NCI-H2171 treated with DMSO at 0.1 percent for 48 hours (cell line): ENCODE measurements around the gene HOXD11.

Experiments used
- DNase-seq: peaks from one replicate; lab custom pipeline; 2025; lab: John Stamatoyannopoulos, UW

The HOXD11 gene

GRCh38 chr2:176105078-176105729 is 1.9 kb upstream of the HOXD11 start:
- DNase-seq = no peak

DNA sequence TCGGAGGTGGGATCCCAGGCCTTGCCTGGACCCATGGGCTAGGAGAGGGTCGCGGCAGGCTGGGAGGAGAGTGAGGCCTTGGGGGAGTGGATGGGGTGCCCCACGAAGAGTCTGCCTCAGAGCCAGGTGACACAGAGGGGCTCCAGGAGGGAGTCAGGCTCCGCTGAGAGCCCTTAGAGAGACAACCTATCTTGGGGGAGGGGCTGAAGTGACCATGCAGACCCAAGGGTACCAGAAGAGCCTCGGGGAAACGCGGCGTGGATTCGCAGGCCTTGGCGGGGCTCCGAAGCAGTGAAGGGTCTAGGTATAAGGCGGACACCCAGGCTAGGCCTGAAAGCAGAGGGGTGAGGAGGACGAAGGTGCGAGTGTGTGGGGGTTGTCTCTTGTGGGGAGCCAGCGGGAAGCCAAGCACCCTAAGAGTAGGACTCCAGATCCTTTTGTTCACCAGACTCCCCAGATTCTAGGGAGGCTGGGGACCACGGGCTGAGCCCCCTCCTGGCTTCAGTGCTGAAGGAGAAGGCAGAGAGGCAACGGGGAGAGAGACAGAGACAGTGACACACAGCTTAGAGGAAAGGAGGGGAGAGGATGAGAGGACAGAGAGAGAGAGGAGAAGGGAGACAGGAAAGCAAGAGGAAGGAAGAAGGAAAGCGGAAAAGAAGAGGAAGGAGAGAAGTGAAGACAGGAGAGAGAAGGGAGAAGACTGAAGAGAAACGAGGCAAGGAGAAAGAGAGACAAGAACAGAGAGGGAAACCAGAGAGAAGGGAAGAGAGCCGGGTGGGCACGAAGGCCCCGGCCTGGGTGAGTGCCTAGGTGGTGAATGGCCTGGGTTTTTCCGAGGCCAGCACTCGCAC is 1.1 kb upstream of the HOXD11 start:
- DNase-seq = no peak

- peak; percentile 11 for DNase-seq
These were observed 676 bp downstream of the HOXD11 start for GRCh38 chr2:176107731-176108181.

DNA sequence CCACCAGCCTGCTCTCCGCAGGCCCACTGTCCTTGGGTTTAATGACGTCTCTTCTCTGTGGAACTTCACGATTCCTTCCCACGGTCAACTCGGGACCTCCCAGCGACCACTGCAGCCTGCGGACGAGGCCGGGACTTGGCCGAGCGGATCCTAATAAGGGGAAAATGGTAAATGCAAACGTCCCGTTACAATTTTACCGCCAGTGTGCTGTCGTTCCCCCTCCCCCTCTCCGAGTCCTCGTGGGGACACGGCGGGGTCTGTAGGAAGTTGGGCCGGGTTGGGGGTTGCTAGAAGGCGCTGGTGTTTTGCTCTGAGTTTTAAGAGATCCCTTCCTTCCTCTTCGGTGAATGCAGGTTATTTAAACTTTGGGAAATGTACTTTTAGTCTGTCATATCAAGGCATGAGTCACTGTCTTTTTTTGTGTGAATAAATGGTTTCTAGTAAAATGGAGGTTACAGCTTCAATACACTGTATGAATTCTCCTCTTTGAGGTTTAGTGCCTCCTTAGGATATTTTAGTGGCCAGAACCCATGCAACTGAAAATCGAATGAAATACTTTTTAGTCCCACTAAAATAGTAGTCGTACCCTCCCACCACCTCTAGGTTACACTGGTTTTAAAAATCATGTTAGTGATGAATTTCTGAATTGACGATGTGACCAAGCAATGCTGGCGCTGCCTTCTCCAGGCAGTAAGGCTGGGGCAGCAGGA is 2.3 kb downstream of the HOXD11 start:
- DNase-seq = no peak

GRCh38 chr2:176109946-176110345 is 2.9 kb downstream of the HOXD11 start:
- no peak for DNase-seq

DNA sequence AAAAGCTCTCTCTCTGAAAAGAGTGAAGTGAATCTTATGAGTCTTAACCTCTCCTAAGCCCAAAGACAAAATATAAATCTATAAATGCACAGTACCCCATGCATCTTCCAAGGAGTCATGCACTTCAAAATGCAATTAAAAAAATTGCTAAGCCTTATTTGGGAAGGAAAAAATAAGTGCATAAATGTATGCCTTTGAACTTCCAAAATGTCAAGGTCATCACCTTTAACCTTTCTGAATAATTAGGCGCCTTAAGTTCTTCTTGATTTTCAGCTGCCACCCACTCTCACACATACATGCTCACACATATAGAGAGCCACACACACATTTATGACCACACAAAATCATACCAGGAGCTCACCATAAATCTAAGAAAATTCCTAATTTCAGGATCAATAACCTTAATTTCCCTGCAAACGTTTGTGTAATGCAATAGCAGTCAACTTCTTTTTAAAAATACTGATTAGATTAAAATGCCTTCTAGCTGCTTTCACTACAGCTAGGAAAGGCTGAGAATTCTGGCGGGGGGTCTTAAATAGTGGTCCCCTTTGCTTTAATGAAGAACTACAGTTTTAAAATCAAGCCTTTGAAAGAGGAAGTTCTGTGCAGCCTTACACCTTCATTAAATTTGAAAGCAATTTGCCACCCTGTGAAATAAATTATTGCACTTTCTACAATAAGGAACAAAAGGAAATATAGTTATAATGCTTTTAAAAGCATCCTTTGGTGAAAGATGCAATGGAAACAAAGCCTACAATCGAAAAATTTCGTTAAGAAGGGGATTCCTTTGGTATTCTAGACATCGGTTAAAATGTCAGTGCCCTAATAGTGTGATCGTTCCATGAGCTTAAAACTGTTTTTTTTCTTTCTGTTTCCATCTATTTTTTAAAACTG is 3.6 kb downstream of the HOXD11 start:
- no peak for DNase-seq

DNA sequence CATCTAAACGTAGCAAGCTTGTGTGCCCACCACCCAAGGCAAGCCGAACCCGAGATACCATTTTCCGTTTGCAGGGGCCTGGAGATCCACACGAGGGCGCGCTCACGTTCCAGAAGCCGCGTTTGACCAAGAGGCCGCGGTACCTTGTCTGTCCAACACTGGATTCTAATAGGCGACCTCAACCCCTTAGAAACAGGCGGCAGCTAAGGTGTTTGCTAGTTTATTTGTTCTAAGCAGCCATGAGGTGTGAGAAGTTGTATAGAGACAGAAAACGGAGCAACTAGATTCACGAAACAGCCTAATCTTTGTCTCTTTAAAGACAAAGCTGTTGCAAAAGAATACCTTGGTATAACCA is 4.2 kb downstream of the HOXD11 start:
- DNase-seq = peak; percentile 67

GRCh38 chr2:176111846-176112374 is 4.8 kb downstream of the HOXD11 start:
- DNase-seq = no peak

- DNase-seq = no peak
These were observed 5.6 kb downstream of the HOXD11 start for GRCh38 chr2:176112375-176113302.

GRCh38 chr2:176114120-176114929 is 7.2 kb downstream of the HOXD11 start:
- DNase-seq = no peak

DNA sequence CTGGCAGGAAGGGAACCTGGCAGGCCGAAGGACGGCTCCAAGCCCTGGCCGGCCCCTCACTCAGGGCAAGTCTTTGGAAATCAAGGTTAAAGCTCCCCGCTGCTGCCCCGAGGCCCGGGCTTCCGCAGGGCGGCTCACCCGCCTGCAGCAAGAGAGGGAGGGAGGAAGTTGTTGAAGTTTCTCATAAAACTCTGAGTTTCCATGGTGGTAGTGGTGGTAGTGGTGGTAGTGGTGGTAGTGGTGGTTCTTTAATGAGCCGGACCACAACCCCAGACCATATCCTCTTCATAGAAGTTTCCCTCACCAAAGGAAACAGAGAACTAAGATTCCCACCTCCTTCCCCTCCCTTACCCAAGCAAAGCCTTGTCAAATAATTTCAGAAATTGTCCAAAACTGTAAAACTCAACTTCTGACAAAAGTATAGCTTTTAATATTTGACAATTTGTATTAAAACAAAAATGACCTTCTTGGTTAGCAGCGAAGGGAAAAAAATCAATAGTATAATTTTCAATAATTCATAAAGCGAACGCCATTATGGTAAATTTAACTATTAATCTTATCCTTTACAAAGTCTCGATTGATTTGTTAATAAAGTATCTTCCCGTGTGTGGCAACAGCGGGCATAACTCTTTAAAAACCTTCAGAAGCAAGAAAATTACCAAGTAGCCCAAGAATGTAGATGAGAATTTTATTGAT is 8.0 kb downstream of the HOXD11 start:
- no peak for DNase-seq

DNA sequence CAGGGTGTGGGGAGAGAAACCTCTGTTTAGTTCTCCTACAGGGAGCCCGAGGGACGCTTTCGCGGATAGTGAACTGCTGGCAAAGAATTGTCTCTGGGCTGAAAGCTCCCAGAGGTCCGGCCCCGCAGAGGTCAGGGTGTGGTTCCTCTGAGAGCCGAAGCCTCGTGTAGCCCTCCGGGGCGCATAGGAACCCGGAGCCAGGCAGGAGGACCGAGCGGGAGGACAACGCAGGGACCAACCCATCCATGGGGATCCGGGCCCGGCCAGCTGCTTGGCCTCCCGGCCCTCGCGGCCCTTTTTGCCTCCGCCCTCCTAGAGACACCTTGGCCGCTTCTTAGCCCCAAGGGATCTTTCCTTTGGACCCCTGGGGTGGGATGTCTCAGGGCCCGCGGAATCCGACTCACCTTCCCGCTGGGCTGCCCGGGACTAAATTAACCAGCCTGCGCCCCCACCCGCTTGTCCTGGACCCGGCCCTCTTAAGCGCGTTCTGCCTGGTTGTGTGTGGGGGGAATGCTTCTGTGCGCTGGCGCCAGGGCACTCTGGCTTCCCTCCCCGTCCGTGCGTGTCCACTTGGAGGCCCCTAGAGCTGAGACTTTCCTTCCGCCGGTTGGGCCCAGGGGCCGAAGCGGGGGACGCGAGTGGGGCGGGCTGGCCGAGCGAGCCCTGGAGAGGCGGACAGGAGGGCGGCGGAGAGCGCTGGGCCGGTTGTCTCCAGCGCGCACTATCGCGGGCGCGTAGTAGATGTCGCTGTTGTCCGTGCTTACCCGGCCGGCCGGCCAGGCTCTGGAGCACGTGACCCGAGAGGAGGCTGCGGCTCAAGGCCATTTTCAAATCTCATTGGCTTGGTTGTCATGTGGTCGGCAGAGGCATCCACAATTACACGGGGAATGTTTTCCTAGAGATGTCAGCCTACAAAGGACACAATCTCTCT is 9.1 kb downstream of the HOXD11 start, which contains the start of gene HOXD10:
HOXD10 (plus strand) TSS at position 896 of the 931 bp plus-strand sequence. CDS start 56 bp downstream, outside the sequence.
- DNase-seq = no peak

- DNase-seq = no peak
These were observed 10.2 kb downstream of the HOXD11 start for GRCh38 chr2:176117162-176117822.

- DNase-seq = no peak
These were observed 10.8 kb downstream of the HOXD11 start for GRCh38 chr2:176117823-176118371.

DNA sequence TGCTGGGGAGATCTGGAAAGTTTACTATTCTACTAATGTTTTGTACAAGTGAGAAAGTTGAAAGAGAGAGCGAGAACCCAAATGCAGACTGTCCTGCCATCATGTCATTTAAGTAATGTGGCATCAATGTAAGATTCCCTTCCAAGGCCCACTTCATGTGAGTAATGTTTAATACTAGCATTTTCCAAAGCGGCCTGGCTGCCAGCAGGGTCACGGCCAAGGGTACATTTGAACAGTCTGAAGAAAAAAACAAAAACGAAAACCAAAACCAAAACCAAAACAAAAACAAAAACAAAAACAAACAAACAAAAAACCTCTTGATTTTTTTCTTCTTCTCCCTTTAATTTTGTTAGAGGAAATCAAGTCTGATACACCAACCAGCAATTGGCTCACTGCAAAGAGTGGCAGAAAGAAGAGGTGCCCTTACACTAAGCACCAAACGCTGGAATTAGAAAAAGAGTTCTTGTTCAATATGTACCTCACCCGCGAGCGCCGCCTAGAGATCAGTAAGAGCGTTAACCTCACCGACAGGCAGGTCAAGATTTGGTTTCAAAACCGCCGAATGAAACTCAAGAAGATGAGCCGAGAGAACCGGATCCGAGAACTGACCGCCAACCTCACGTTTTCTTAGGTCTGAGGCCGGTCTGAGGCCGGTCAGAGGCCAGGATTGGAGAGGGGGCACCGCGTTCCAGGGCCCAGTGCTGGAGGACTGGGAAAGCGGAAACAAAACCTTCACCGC is 11.7 kb downstream of the HOXD11 start:
- no peak for DNase-seq
